ENCODE results near the gene C17orf107. TPM values are rescaled to one million over a fixed set of nuclear protein-coding genes. Genes with fewer than 3 reads are reported as not detected.
A peak's percentile ranks its signal among the peaks of the same experiment; 100 is the strongest.
"Not testable (repeated sequence)": the region's sequence is repeated elsewhere in the genome, so short reads cannot be mapped to it uniquely, and the experiment has no call there.

C17orf107 gene
- total RNA-seq, 4 donors from 2014 or later = 0.63 to 8.4 (median 3.3) TPM

GRCh38 chr17:4856271-4856936, 42.9 kb upstream of the C17orf107 start:
- peak; percentile 51 for ATAC-seq (ENCODE audit: low FRiP score)
- no peak for TF ChIP-seq CTCF (IDR thresholded peaks at IDR 0.05)
- no peak for DNase-seq (ENCODE audit: low spot score)

- TF ChIP-seq CTCF (IDR thresholded peaks at IDR 0.05) = no peak
- no peak for ATAC-seq (ENCODE audit: low FRiP score)
- DNase-seq (ENCODE audit: low spot score) = no peak
Measured at GRCh38 chr17:4856937-4857314, 42.4 kb upstream of the C17orf107 start.

- DNase-seq (ENCODE audit: low spot score); ATAC-seq (ENCODE audit: low FRiP score): not testable (repeated sequence)
Measured at GRCh38 chr17:4857347-4857746, 42.0 kb upstream of the C17orf107 start.

- TF ChIP-seq CTCF (IDR thresholded peaks at IDR 0.05) = no peak
- ATAC-seq (ENCODE audit: low FRiP score) = no peak
- DNase-seq (ENCODE audit: low spot score) = no peak
Measured at GRCh38 chr17:4858068-4858881, 41.1 kb upstream of the C17orf107 start.

- ATAC-seq (ENCODE audit: low FRiP score) (peak; percentile 67), DNase-seq (ENCODE audit: low spot score) (no peak)
- TF ChIP-seq CTCF (IDR thresholded peaks at IDR 0.05) = no peak
Measured at GRCh38 chr17:4858882-4859260, 40.5 kb upstream of the C17orf107 start.

- TF ChIP-seq CTCF (IDR thresholded peaks at IDR 0.05) = no peak
- no peak for DNase-seq (ENCODE audit: low spot score)
- ATAC-seq (ENCODE audit: low FRiP score) = no peak
Measured at GRCh38 chr17:4859816-4860625, 39.3 kb upstream of the C17orf107 start.

GRCh38 chr17:4860651-4861050, 38.7 kb upstream of the C17orf107 start:
- TF ChIP-seq CTCF (IDR thresholded peaks at IDR 0.05) = no peak
- ATAC-seq (ENCODE audit: low FRiP score) (no peak), DNase-seq (ENCODE audit: low spot score) (no peak)
